GM19193 (cell line): ENCODE data around the gene EHD1.
A peak's percentile ranks its signal among the peaks of the same experiment; 100 is the strongest.

ENCODE experiments used
- POLR2A ChIP-seq: IDR thresholded peaks from 4 replicates; pipeline ENCODE4 v1.6.1; 2011; ENCODE audit not compliant: insufficient read depth, insufficient read length; ENCODE audit errors: extremely low read depth

EHD1 gene

DNA sequence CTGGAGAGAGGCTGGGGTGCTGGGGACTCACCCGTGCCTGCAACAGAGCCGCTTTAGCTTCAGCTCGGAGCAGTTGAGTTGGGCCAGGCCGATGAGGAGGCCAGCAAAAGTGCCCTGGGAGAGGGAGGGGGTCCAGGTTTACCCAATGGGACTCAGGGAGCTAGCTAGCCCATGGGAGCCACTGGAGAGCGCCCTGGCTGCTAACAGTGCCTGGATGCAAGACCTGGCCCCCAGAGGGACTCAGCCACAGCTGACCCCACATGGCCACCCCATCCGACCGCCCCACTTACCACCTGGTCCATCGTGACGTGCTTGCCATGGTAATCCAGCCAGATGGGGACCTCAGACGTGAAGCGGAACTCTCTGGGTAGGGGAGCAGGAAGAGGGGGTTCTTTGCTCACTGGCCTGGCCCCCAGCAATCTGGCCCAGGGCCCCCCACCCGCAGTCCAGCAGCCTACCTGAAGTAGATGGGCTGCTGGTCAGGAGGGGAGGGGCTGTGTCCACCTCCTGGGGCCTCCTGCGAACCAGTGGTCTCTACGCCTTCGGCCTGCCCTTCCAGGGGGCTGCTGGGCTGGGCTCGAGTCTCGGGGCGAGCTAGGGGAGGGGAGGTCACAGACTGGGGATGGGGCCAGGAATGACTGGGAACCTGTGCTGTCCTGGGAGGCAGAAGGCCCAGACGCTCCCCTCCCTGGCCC, 19.1 kb upstream of the EHD1 start:
- TF ChIP-seq POLR2A: no peak

DNA sequence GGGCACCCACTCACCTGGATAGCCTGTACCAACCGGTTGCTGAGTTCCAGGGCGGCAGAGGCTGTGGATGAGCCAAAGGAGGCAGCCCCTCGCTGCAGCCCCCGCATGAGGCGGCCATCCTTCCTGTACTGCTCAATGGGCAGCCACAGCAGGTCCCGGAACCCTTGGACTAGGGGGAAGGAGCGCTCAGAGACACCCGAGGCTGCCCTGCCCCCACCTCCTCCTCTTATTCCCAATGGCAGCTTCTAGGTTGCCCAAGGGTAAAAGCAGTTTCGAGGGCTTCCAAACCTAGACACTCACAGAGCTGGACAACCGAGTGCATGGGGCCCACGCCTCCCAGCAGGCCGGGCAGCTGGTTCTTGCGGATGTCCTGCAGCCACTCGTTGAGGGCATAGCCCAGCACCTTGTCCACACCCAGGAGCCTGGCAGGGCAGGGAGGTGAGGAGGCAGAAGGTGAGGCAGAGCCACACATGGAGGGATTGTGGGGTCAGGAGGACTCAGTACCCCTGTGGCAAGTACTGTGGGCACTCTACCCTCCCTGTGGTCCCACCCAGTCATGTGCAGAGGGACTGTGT, 18.1 kb upstream of the EHD1 start:
- no peak for TF ChIP-seq POLR2A

DNA sequence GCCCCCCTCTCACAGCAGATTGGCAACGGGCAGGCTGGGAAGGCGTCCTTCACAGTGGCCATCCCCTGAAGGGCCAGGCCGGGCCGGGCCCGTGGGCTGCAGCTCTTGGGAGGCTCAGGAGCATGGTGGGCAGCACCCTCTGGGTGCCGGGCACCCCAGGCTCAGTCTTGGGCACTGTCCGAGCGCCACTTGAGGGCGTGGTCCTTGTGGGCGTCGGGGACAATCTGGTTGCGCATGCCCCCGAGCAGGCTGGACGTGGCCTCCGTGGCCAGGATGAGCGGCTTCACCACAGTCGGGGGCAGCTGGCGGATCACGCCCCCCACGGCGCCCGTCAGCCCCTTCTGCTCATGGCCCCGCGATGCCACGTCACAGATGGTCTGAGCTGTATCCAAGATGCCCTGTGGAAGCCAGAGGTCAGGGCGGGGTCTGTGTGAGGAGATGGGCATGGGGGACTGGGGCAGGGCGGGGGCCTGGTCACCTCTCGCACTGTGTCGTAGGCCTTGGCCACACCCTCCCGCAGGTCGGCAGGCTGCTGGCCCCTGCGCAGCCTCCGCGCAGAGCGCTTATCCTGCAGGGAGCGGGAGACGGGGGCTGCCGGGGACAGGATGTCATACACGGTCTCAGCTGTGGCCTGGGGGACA, 16.5 kb upstream of the EHD1 start:
- no peak for TF ChIP-seq POLR2A

DNA sequence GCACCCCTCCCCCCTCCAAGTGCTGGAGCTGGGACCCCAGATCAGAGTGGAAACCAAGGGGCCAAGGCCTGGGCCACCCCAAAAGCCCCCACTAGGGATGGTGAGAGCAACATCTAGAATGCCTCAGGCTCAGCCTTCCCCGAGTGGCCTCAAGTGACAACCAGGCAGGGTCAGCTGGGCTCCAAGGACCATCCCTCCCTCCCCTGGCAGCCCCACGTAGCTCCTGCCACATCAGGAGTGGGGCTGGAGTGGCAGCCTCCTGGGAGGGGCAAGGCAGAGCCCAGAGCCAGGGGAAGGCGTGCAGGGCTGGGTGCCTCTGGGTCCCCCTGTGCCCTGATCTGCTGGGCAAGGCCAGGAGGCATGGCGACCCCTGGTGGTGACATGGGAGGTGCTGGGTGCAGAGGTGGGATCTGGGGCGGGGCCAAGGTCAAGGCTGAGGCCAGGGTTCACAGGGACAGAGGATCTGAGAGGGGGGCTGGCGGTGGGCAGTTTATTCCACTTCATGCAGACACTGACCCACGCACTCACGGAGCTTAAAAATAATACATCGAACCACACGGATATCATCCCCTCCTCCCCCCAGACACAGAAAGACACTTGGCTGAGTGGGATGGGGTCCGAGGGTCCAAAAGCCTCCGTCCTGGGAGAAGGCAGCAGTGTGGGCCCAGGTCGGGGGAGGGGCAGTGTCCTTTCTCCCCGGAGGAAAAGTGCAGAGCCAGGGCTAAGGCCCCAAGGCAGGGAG, 15.8 kb upstream of the EHD1 start:
- peak; percentile 25 for TF ChIP-seq POLR2A

DNA sequence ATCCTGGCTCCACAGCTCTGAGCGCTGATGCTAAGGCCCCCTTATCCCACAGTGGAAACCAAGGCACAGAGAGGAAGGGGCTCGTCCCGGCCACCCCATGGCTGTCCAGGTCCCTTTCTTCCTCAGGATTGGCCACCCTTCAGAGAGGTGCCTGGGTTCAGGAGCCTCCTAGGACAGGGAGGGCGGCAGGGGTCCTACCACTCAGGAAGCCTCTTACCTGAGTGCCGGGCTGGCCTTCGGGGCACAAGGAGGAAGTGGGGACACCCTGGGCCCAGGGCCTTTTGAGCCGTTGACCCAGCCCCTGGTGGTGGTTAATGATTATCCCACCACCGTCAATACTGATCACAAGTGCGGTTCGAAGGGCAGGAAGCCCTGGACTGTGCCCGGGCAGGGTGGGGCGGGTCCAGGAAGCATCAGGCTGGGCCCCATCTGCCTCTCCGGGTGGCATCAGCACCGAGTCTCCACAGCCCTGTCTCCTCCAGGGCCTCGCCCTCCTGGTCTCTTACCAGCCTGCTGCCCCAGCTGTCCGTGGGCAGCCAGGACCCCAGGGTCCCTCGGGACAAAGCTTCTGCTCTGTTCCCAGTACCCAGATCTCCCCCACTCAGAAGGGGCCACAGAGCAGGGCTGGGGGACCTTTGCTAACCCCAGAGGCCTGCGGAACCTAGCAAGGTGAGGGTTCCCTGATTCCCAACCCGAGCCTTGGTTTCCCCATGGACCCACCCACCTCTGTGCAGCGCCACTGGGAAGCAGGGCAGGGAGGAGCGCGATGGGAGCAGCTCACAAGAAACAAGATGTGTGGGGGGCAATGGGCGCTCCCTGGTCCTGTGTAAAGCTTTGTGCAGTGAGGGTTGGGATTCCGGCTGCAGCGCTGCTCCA, 15.0 kb upstream of the EHD1 start:
- TF ChIP-seq POLR2A: no peak

DNA sequence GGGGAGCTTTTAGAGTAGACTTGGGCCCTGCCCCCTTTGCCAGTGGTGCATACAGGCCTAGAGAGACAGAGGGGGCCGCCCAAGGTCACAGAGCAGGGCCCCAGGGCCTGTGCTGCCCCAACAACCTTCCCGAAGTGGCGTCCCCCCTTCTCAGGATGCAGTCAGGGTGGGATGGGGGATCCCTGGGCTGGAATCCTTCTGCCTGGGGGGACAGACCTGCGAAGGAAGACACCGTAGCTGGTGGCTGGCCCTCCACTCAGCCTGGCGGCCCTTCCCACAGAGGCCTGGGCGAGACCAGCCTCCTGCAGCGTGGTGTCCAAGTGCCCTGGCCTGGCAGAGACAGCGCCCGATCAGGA, 14.4 kb upstream of the EHD1 start:
- TF ChIP-seq POLR2A: no peak

DNA sequence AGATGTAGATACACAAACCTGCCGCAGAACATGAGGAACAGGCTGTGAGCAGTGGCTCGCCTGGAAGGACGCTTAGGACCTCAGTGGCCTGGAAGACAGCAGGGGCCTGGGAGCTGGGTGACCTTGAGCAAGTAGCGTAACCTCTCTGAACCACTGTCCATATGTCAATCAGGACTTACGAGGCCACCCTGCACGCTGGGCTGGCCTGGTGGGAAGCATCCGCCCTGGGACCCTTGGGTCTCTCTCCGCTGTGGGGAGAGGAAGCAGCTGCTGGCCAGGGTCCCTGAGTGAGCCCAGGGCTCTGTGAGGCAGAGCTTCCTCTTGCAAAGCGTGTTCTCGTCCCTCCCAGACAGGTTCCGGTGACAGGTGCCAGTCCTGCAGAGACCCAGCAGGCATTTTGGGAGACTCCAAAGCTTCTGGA, 14.0 kb upstream of the EHD1 start:
- no peak for TF ChIP-seq POLR2A

DNA sequence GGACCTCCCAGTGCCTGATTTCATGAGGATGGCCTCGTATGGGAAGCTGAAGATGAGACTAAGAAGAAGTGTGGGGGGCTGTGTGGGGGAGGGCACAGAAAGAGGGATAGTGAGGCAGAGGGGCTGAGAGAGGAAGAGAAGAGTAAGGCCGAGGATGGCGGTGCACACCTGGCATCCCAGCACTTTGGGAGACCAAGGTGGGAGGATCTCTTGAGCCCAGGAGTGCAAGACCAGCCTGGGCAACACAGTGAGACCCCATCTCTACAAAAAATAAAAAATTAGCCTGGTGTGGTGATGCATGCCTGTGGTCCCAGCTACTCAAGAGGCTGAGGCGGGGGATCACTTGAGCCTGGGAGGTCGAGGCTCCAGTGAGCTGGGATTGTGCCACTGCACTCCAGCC, 13.5 kb upstream of the EHD1 start:
- no peak for TF ChIP-seq POLR2A

DNA sequence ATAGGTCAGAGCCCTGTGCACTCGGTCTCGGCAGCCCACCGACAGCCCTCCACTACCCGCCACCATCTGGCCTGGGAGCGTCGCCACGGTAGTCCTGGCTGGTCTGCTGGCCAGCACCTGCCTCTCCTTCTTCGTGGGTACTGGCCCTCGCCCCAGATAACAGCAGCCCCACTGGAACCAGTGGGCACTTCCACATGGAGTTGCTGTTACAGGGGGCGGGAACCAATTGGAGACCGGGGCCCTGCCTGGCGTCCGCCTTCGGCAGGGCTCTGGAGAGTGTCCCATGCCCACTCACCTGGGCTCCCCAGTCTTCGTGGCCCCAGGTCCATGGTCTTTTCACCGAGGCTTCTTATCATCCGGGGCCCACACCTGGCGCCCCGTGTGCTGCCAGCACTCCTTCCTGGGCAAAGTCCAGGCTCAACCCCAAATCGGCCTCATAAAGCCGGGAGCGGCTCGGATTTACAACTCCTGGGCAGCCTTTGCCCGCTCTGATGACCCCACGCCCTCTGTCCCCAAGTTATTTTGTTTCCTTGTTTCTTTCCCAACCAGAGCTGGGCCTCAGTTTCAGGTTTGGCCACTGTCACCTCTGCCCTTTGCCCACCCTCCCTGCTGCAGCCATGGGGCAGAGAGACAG, 12.9 kb upstream of the EHD1 start:
- no peak for TF ChIP-seq POLR2A

DNA sequence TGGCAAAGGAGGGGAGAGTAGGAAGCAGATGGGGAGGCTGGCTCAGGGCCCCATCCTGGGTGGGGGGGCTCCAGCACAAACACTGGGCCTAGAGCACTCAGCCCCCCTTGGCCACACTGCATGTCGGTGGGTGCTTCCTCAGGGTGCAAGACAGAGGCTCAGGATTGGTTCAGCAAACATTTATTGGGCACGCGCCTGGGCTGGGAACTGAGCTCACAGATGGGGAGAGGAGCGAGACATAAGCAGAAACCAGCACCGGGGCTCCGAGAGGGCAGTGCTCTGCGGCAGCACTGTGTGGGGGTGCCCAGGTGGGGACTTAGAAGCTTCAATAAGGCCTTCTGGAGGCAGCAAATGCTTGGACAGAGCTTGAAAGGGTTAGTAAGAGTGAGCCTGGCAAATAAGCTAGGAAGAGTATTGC, 12.1 kb upstream of the EHD1 start:
- no peak for TF ChIP-seq POLR2A

DNA sequence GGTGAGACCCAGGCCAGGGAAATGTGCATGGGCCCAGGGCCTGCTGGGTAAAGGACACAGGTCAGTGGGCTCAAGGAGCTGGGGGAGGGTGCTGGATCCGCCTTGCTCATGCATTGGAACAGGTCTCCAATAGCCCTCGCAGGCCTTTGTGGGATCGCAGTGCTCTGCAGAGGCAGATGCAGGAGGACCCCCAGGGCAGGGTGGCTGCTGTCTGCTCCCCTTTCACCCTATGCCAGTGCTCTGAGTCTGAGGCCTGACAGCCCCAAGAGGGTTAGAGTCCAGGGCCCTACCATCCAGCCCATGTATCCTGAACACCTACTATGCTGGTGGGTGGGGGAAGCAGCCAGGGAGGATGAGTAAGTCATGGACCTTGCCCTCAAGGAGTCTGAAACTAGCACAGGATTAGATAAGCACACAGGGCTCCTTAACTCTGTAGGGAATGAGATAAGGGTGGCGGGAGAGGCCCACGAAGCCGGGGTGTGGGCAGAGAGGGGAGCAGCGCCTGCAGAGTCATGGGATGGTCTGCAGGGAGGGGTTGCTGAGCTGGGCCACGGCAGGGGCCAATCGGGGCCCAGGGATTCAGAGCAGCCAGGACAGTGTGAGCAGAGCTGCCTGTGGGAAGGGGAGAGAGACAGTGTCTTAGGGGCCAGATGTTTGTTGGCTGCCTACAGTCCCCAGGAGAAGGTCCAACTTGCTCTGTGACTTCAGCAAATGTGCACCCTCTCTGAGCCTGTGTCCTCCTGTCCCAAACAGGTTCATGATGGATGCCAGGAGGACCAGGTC, 10.5 kb upstream of the EHD1 start:
- TF ChIP-seq POLR2A: no peak

DNA sequence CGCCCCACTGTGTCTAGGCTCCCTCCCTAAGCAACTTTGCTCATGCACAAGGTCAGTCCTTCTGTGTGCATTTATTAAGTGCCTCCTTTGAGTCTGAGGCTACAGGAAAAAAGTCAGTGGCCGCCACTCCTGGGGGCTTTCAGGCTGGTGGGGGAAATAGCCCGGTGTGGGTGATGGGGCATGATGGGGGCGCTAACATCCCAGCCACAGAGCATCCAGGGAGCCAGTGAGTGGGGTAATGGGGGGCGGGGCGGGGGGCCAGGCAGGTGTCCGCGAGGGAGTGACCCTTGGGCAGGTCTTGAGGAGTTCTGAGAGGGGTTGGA, 9.9 kb upstream of the EHD1 start:
- TF ChIP-seq POLR2A: no peak

DNA sequence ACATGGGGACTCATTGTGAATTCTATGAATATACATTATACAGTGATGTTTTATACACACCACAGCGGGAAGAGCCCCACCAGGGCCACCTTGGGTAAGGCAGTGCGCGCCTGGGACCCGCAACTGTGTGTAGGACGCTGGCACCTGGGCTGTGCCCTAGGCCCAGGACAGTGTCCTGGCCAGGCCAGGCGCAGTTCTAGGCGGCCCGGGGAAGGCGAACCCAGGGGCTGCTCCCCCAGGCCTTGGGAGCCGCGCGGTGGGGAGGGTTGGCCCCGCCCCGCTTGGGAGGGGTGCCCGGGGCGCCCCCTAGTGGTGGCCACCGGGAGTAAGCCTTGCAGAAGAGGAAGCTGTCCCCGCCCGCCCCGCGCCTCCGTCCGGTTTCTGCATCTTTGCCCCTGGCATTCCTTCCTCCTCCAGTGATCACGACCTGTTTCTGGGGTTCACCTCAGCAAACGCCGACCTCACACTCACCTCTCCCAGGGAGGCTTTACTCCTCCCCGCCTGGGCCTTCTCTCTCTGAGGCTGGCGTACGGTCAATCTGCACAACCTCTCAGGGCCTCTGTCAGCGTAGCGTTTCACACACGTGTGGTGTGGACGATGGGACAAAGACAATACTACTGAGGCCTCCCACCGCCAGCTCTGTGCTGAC, 9.5 kb upstream of the EHD1 start:
- peak; percentile 40 for TF ChIP-seq POLR2A
